Measurements from ENCODE around the gene FAM50A.

The FAM50A gene

GRCh38 chrX:154397888-154398667 is 45.9 kb upstream of the FAM50A start, which contains the start of gene RPL10 (continued):
- TF ChIP-seq ZNF26 (tag by site-specific recombination; IDR thresholded peaks at IDR 0.05), result no peak
- no peak for TF ChIP-seq ZBTB7A (tag by site-specific recombination; IDR thresholded peaks at IDR 0.05; ENCODE audit: low read depth)
- no peak for TF ChIP-seq ZNF221 (tag by site-specific recombination; IDR thresholded peaks at IDR 0.05; ENCODE audit: borderline replicate concordance)
- no peak for TF ChIP-seq ZFP41 (tag by site-specific recombination; IDR thresholded peaks at IDR 0.05; ENCODE audit: borderline replicate concordance)
- no peak for TF ChIP-seq GLIS2 (tag by site-specific recombination; IDR thresholded peaks at IDR 0.05)
- TF ChIP-seq ZNF548 (tag by site-specific recombination; IDR thresholded peaks at IDR 0.05), result no peak
- TF ChIP-seq ZNF624 (tag by site-specific recombination; IDR thresholded peaks at IDR 0.05), result no peak
- TF ChIP-seq ZNF768 (tag by site-specific recombination; IDR thresholded peaks at IDR 0.05), result no peak
- TF ChIP-seq PRDM10 (tag by site-specific recombination; IDR thresholded peaks at IDR 0.05), result no peak
- no peak; the same call in 1 of the 2 replicates for TF ChIP-seq ZNF600 (tag by site-specific recombination; IDR thresholded peaks at IDR 0.05)
- TF ChIP-seq ZNF664 (tag by site-specific recombination; IDR thresholded peaks at IDR 0.05), result no peak
- no peak for TF ChIP-seq CTCF (tag by site-specific recombination; IDR thresholded peaks at IDR 0.05)
- TF ChIP-seq WT1 (tag by site-specific recombination; IDR thresholded peaks at IDR 0.05), result 0 out of 2 replicates have a peak, but pooled peaks have one; percentile 6
- 0 out of 2 replicates have a peak, but pooled peaks have one; percentile 11 for TF ChIP-seq MYNN (tag by site-specific recombination; IDR thresholded peaks at IDR 0.05; ENCODE audit: borderline replicate concordance)
- TF ChIP-seq ELK4 (IDR thresholded peaks at IDR 0.05; ENCODE audit: borderline replicate concordance, low read depth, low read length), result peak; percentile 85
- no peak for TF ChIP-seq TRIM28 (IDR thresholded peaks at IDR 0.05; ENCODE audit: borderline replicate concordance, low read length)
- no peak; the same call in 1 of the 2 replicates for TF ChIP-seq ZSCAN23 (tag by site-specific recombination; IDR thresholded peaks at IDR 0.05)
- no peak for TF ChIP-seq ZNF155 (tag by site-specific recombination; IDR thresholded peaks at IDR 0.05)
- TF ChIP-seq ZNF169 (tag by site-specific recombination; IDR thresholded peaks at IDR 0.05), result no peak
- TF ChIP-seq ZNF324 (tag by site-specific recombination; IDR thresholded peaks at IDR 0.05), result peak; percentile 72; the same call in 1 of the 2 replicates
- no peak for TF ChIP-seq ZNF416 (tag by site-specific recombination; IDR thresholded peaks at IDR 0.05)
- no peak for TF ChIP-seq ZSCAN16 (tag by site-specific recombination; IDR thresholded peaks at IDR 0.05)
- 0 out of 2 replicates have a peak, but pooled peaks have one; percentile 25 for TF ChIP-seq ZNF580 (tag by site-specific recombination; IDR thresholded peaks at IDR 0.05)
- no peak for TF ChIP-seq ZNF654 (tag by site-specific recombination; IDR thresholded peaks at IDR 0.05; ENCODE audit: low read depth)
- peak; percentile 54; the same call in 1 of the 2 replicates for TF ChIP-seq SP7 (tag by site-specific recombination; IDR thresholded peaks at IDR 0.05)
- peak; percentile 71; the same call in 1 of the 2 replicates for TF ChIP-seq KLF17 (tag by site-specific recombination; IDR thresholded peaks at IDR 0.05)
- TF ChIP-seq ZNF747 (tag by site-specific recombination; IDR thresholded peaks at IDR 0.05), result no peak
- TF ChIP-seq ZNF677 (tag by site-specific recombination; IDR thresholded peaks at IDR 0.05), result no peak
